ENCODE measurements around the gene BCL2L12.

The BCL2L12 gene

GRCh38 chr19:49665036-49665350 lies 740 bp upstream of the BCL2L12 start:
- DNase-seq = no peak

- no peak for DNase-seq
Observed at GRCh38 chr19:49666120-49666444, 349 bp downstream of the BCL2L12 start.

- no peak for DNase-seq
Observed at GRCh38 chr19:49667473-49667872, 1.7 kb downstream of the BCL2L12 start.

- DNase-seq = no peak
Observed at GRCh38 chr19:49669516-49669915, 3.8 kb downstream of the BCL2L12 start.

- DNase-seq = peak; percentile 61
Observed at GRCh38 chr19:49672131-49672919, 6.6 kb downstream of the BCL2L12 start.

- peak; percentile 80 for DNase-seq
Observed at GRCh38 chr19:49676136-49676783, 10.5 kb downstream of the BCL2L12 start.

GRCh38 chr19:49676784-49677230 lies 11.1 kb downstream of the BCL2L12 start:
- peak; percentile 98 for DNase-seq

- no peak for DNase-seq
Observed at GRCh38 chr19:49677231-49677900, 11.6 kb downstream of the BCL2L12 start, which contains the start of gene PRMT1. Gene PRMT1, plus strand, starts transcription at chr19:49677271. Its CDS starts 10 bp downstream, at chr19:49677281.

- peak; percentile 56 for DNase-seq
Observed at GRCh38 chr19:49677901-49678674, 12.4 kb downstream of the BCL2L12 start.

- DNase-seq = no peak
Observed at GRCh38 chr19:49678985-49679770, 13.4 kb downstream of the BCL2L12 start.

GRCh38 chr19:49679771-49680413 lies 14.2 kb downstream of the BCL2L12 start:
- no peak for DNase-seq

GRCh38 chr19:49680421-49681351 lies 15.0 kb downstream of the BCL2L12 start:
- DNase-seq = peak; percentile 77

- no peak for DNase-seq
Observed at GRCh38 chr19:49681830-49682229, 16.1 kb downstream of the BCL2L12 start.

- no peak for DNase-seq
Observed at GRCh38 chr19:49682274-49682673, 16.5 kb downstream of the BCL2L12 start.

- no peak for DNase-seq
Observed at GRCh38 chr19:49683814-49684250, 18.1 kb downstream of the BCL2L12 start.

GRCh38 chr19:49684251-49684982 lies 18.7 kb downstream of the BCL2L12 start:
- DNase-seq = no peak

- no peak for DNase-seq
Observed at GRCh38 chr19:49684983-49685553, 19.3 kb downstream of the BCL2L12 start.

- DNase-seq = no peak
Observed at GRCh38 chr19:49685845-49686332, 20.2 kb downstream of the BCL2L12 start.

GRCh38 chr19:49686503-49687088 lies 20.9 kb downstream of the BCL2L12 start:
- DNase-seq = no peak
